Body of pancreas (tissue), 4 donors: ENCODE results near the gene P4HB.

ENCODE experiments used
- CTCF ChIP-seq, 7 experiments: fragments of 450-650 bp in 4 of 7; fragments of 200-600 bp in 3 of 7; sonication (generic) in 3 of 7; IDR thresholded peaks; one replicate each; pipeline ENCODE4 v1.5.1; 2016 to 2019; ENCODE audit warnings: antibody characterized with exemption in 7 of 7
- POLR2A ChIP-seq, 3 donors: fragments of 450-650 bp; IDR thresholded peaks; one replicate each; pipeline ENCODE4 v1.6.1; 2016; ENCODE audit warnings: antibody characterized with exemption in 3 of 3, mild to moderate bottlenecking in 2 of 3

GRCh38 chr17:81824595-81824994, 35.7 kb downstream of the P4HB start:
- TF ChIP-seq POLR2A (IDR thresholded peaks at IDR 0.05) (no peak), CTCF (IDR thresholded peaks at IDR 0.05) (no peak)
